Spleen (tissue), 11 donors: ENCODE measurements around the gene PSMB9. TPM values are rescaled to one million over a fixed set of nuclear protein-coding genes. Genes with fewer than 3 reads are reported as not detected.

ENCODE experiments used
- DNase-seq: peaks from one replicate; pipeline ENCODE4 v3.0.0-alpha.2; 2020
- H3K27ac ChIP-seq, 8 donors: fragments of 200-600 bp; sonication (generic) in 7 of 8; 1 replicate in 4 of 8; 2 replicates in 4 of 8; pipeline versions ENCODE4 v1.5.0 to v1.8.0; 2016 to 2021; ENCODE audit warnings: inconsistent platforms in 4 of 8, mild to moderate bottlenecking in 4 of 8, moderate library complexity in 1 of 8
- H3K27me3 ChIP-seq, 7 donors: fragments of 200-600 bp; sonication (generic) in 6 of 7; replicated peaks in 1 of 7; 1 replicate in 4 of 7; 2 replicates in 3 of 7; pipeline versions ENCODE4 v1.5.0 to v1.8.0; 2016 to 2021; ENCODE audit warnings: inconsistent platforms in 3 of 7, mild to moderate bottlenecking in 1 of 7
- H3K36me3 ChIP-seq, 6 donors: fragments of 200-600 bp; sonication (generic) in 5 of 6; 1 replicate in 4 of 6; 2 replicates in 2 of 6; pipeline versions ENCODE4 v1.5.0 to v1.8.0; 2016 to 2021; ENCODE audit warnings: inconsistent platforms in 2 of 6
- H3K4me1 ChIP-seq, 6 donors: fragments of 200-600 bp; sonication (generic) in 5 of 6; 1 replicate in 3 of 6; 2 replicates in 3 of 6; pipeline versions ENCODE4 v1.5.0 to v1.8.0; 2016 to 2021; ENCODE audit warnings: inconsistent platforms in 3 of 6
- H3K4me3 ChIP-seq, 8 donors: fragments of 200-600 bp; sonication (generic) in 7 of 8; 1 replicate in 4 of 8; 2 replicates in 4 of 8; pipeline versions ENCODE4 v1.5.0 to v1.8.0; 2016 to 2021; ENCODE audit warnings: inconsistent platforms in 4 of 8, mild to moderate bottlenecking in 4 of 8, moderate library complexity in 2 of 8
- H3K9me3 ChIP-seq, 8 donors: fragments of 200-600 bp; sonication (generic) in 7 of 8; 1 replicate in 4 of 8; 2 replicates in 4 of 8; pipeline versions ENCODE4 v1.5.0 to v1.8.0; 2016 to 2021; ENCODE audit warnings: inconsistent platforms in 4 of 8
- CTCF ChIP-seq, 11 experiments: fragments of 200-600 bp in 7 of 11; fragments of 450-650 bp in 4 of 11; sonication (generic) in 4 of 11; IDR thresholded peaks in 8 of 11; conservative IDR thresholded peaks in 3 of 11; 1 replicate in 7 of 11; 2 replicates in 4 of 11; pipeline versions ENCODE4 v1.4.0 to v1.8.0; 2016 to 2021; ENCODE audit warnings: antibody characterized with exemption in 11 of 11, inconsistent platforms in 4 of 11, mild to moderate bottlenecking in 1 of 11
- POLR2A ChIP-seq, 3 donors: fragments of 450-650 bp; IDR thresholded peaks; one replicate each; pipeline ENCODE4 v1.5.1; 2017; ENCODE audit warnings: antibody characterized with exemption in 3 of 3, mild to moderate bottlenecking in 1 of 3
- POLR2AphosphoS5 ChIP-seq, 3 donors: sonication (generic); formaldehyde crosslinking; IDR thresholded peaks; one replicate each; pipeline ENCODE4 v1.5.1; 2017; ENCODE audit warnings: antibody characterized with exemption in 3 of 3
- WGBS, 5 donors: extraction: QIAGEN DNeasy Blood & Tissue Kit in 3 of 5; methylation state at CpG; one replicate each; pipeline versions ENCODE4 v1.1.5 to v1.1.7; 2013 to 2018; 5-methylcytosine and 5-hydroxymethylcytosine counted together
- intact Hi-C: fragments of 100-400 bp; cut with DNase I; formaldehyde crosslinking; loops from one replicate; pipeline ENCODE4 v1.15.0; 2023; ENCODE audit warnings: low total_unique reads
- polyA plus RNA-seq, 3 donors: library from polyadenylated mRNA; stranded (reverse); fragments of 200-250 nt; gene quantifications; one replicate each; pipeline ENCODE4 v1.2.1, GENCODE V29; 2013
- total RNA-seq, 7 donors: library from RNA; depleted of rRNA in 3 of 7; stranded (reverse); fragments of >200 nt in 3 of 7; fragmentation: NEBNext Ultra II Directional in 4 of 7; extraction: Animal tissue kit (Norgen Biotek cat#: 25700) in 4 of 7; gene quantifications; one replicate each; pipeline versions ENCODE4 v1.1.0 to v1.2.1, GENCODE V29; 2016 to 2021
- donor health status: healthy with polysubstance abuse.
- donor health status: DM: no; HTN: no; CAD: no; lungs with moderate emphysema.
- donor health status: DM: no; HTN: no; CAD: no.
- donor health status: Bipolar disorder and iron deficiency.
- donor health status: healthy.
- donor health status: DM: no; HTN: no; CAD: no.
- donor health status: DM: yes; HTN: yes; CAD: no.

Gene PSMB9
- total and polyA plus RNA-seq, 10 donors: 141 to 328 (median 172) TPM

- intact Hi-C loops: no loop called here
- Histone ChIP-seq H3K4me3 (no peak overlapping the region), H3K9me3 (no peaks in the 10 kb centered on the region), H3K36me3 (peaks cover 0 to 79% (median 63%) of the 10 kb centered on the region in 6 donors), H3K4me1 (peaks cover 0 to 41% (median 13%) of the 10 kb centered on the region in 6 donors), H3K27ac (no peak overlapping the region), H3K27me3 (no peaks in the 10 kb centered on the region)
- WGBS, 5 donors: 79 to 81% (median 79%) methylated on average over 7 of the region's 7 CpGs
- no peak for DNase-seq
- TF ChIP-seq POLR2A (IDR thresholded peaks at IDR 0.05) (no peak), CTCF (IDR thresholded peaks at IDR 0.05 in 8 of 11, conservative IDR thresholded peaks at IDR 0.05 in 3 of 11) (no peak), POLR2AphosphoS5 (IDR thresholded peaks at IDR 0.05) (no peak)
Measured at GRCh38 chr6:32829495-32829894, 24.5 kb upstream of the PSMB9 start.

- no peak for TF ChIP-seq POLR2A (IDR thresholded peaks at IDR 0.05)
- no peak for TF ChIP-seq CTCF (IDR thresholded peaks at IDR 0.05 in 8 of 11, conservative IDR thresholded peaks at IDR 0.05 in 3 of 11)
- WGBS, 5 donors: 93 to 98% (median 96%) methylated on average over 5 of the region's 5 CpGs
- peaks cover 0 to 46% (median 13%) of the 10 kb centered on the region in 6 donors for H3K4me1 ChIP-seq
- intact Hi-C loops: loop anchor here (5.0 kb wide), 1 partner anchor 37 kb away; no protein-coding TSS in a partner anchor
- H3K27me3 ChIP-seq: no peaks in the 10 kb centered on the region
- no peak for DNase-seq
- H3K36me3 ChIP-seq: peaks cover 0 to 84% (median 68%) of the 10 kb centered on the region in 6 donors
- no peak overlapping the region for H3K4me3 ChIP-seq
- H3K9me3 ChIP-seq: no peaks in the 10 kb centered on the region
- H3K27ac ChIP-seq: no peak overlapping the region
Measured at GRCh38 chr6:32830017-32830416, 24.0 kb upstream of the PSMB9 start.

GRCh38 chr6:32830936-32831335, 23.1 kb upstream of the PSMB9 start:
- no peak overlapping the region for H3K4me3 ChIP-seq
- peaks cover 1 to 53% (median 13%) of the 10 kb centered on the region in 6 donors for H3K4me1 ChIP-seq
- TF ChIP-seq CTCF (IDR thresholded peaks at IDR 0.05 in 8 of 11, conservative IDR thresholded peaks at IDR 0.05 in 3 of 11): no peak
- TF ChIP-seq POLR2A (IDR thresholded peaks at IDR 0.05): no peak
- TF ChIP-seq POLR2AphosphoS5 (IDR thresholded peaks at IDR 0.05): no peak
- intact Hi-C loops: loop anchor here (5.0 kb wide), 1 partner anchor 36 kb away; no protein-coding TSS in a partner anchor
- H3K27me3 ChIP-seq: no peaks in the 10 kb centered on the region
- peaks cover 0 to 93% (median 77%) of the 10 kb centered on the region in 6 donors for H3K36me3 ChIP-seq
- H3K9me3 ChIP-seq: no peaks in the 10 kb centered on the region
- no peak for DNase-seq
- H3K27ac ChIP-seq: no peak overlapping the region
- 89 to 99% (median 94%) methylated on average over 5 of the region's 5 CpGs for WGBS, 5 donors

- H3K36me3 ChIP-seq: peaks cover 0 to 100% (median 76%) of the 10 kb centered on the region in 6 donors
- TF ChIP-seq CTCF (IDR thresholded peaks at IDR 0.05 in 8 of 11, conservative IDR thresholded peaks at IDR 0.05 in 3 of 11) (no peak), POLR2AphosphoS5 (IDR thresholded peaks at IDR 0.05) (peak in 1 of 3 donors; percentile 45)
- intact Hi-C loops: loop anchor here (5.0 kb wide), 1 partner anchor 35 kb away; no protein-coding TSS in a partner anchor
Measured at GRCh38 chr6:32832535-32832934, 21.5 kb upstream of the PSMB9 start.

More at GRCh38 chr6:32832535-32832934, 21.5 kb upstream of the PSMB9 start:
- no peaks in the 10 kb centered on the region for H3K27me3 ChIP-seq
- H3K4me1 ChIP-seq: peaks cover 10 to 56% (median 27%) of the 10 kb centered on the region in 6 donors
- H3K27ac ChIP-seq: no peak overlapping the region
- H3K4me3 ChIP-seq: no peak overlapping the region
- no peak for DNase-seq
- H3K9me3 ChIP-seq: no peaks in the 10 kb centered on the region
- WGBS, 5 donors: 75 to 88% (median 77%) methylated on average over 13 of the region's 13 CpGs
